Neural progenitor cell (in vitro differentiated cells): ENCODE measurements around the gene PRSS33. TPM values are rescaled to one million over a fixed set of nuclear protein-coding genes. Genes with fewer than 3 reads are reported as not detected.

Experiments used
- DNase-seq: peaks from one replicate; pipeline ENCODE4 v3.0.0-alpha.2; 2016; ENCODE audit warnings: low spot score
- H2AFZ ChIP-seq: fragments of 200-600 bp; sonication (generic); replicated peaks from 2 replicates; pipeline ENCODE4 v1.6.1; 2016; ENCODE audit warnings: antibody characterized with exemption
- H3F3A ChIP-seq: fragments of 200-600 bp; sonication (generic); 2 replicates; pipeline ENCODE4 v1.6.1; 2016; ENCODE audit warnings: antibody characterized with exemption, low read depth
- H3K27ac ChIP-seq: fragments of 200-600 bp; sonication (generic); 2 replicates; pipeline ENCODE4 v1.5.1; 2016; ENCODE audit warnings: mild to moderate bottlenecking
- H3K27me3 ChIP-seq: fragments of 200-600 bp; sonication (generic); 2 replicates; pipeline ENCODE4 v1.6.1; 2016; ENCODE audit warnings: mild to moderate bottlenecking, moderate library complexity
- H3K36me3 ChIP-seq: fragments of 200-600 bp; sonication (generic); 2 replicates; pipeline ENCODE4 v1.5.1; 2016
- H3K4me1 ChIP-seq: fragments of 200-600 bp; sonication (generic); 2 replicates; pipeline ENCODE4 v1.6.1; 2016; ENCODE audit warnings: mixed run types
- H3K4me2 ChIP-seq: fragments of 200-600 bp; sonication (generic); 2 replicates; pipeline ENCODE4 v1.6.1; 2016
- H3K4me3 ChIP-seq: fragments of 200-600 bp; sonication (generic); 2 replicates; pipeline ENCODE4 v1.5.1; 2016
- H3K79me2 ChIP-seq: fragments of 200-600 bp; sonication (generic); 2 replicates; pipeline ENCODE4 v1.6.1; 2016; ENCODE audit warnings: low read depth
- H3K9ac ChIP-seq: fragments of 200-600 bp; sonication (generic); 2 replicates; pipeline ENCODE4 v1.6.1; 2016
- H3K9me3 ChIP-seq: fragments of 200-600 bp; sonication (generic); 2 replicates; pipeline ENCODE4 v1.5.1; 2016; ENCODE audit warnings: low read depth
- H4K20me1 ChIP-seq: fragments of 200-600 bp; sonication (generic); 2 replicates; pipeline ENCODE4 v1.6.1; 2016; ENCODE audit warnings: low read depth
- H3K27ac Mint-ChIP-seq: 3 replicates; pipeline ENCODE4 v1.8.0; 2021; ENCODE audit warnings: mixed read lengths
- H3K27me3 Mint-ChIP-seq: 2 replicates; pipeline ENCODE4 v1.8.0; 2022; ENCODE audit warnings: low read depth, mild to moderate bottlenecking, inconsistent platforms, moderate library complexity, mixed read lengths; ENCODE audit not compliant: insufficient read depth
- H3K36me3 Mint-ChIP-seq: 3 replicates; pipeline ENCODE4 v1.8.0; 2021; ENCODE audit warnings: mixed read lengths
- H3K4me1 Mint-ChIP-seq: 3 replicates; pipeline ENCODE4 v1.8.0; 2021; ENCODE audit warnings: mixed read lengths
- H3K4me3 Mint-ChIP-seq: 3 replicates; pipeline ENCODE4 v1.8.0; 2021; ENCODE audit warnings: mild to moderate bottlenecking, moderate library complexity, mixed read lengths
- H3K9me3 Mint-ChIP-seq: 3 replicates; pipeline ENCODE4 v1.8.0; 2020; ENCODE audit warnings: mixed read lengths
- CTCF ChIP-seq: fragments of 200-600 bp; sonication (generic); IDR thresholded peaks from 2 replicates; pipeline ENCODE4 v1.5.1; 2017; ENCODE audit warnings: antibody characterized with exemption, mild to moderate bottlenecking
- EZH2 ChIP-seq: fragments of 200-600 bp; sonication (generic); IDR thresholded peaks from 2 replicates; pipeline ENCODE4 v1.6.1; 2017; ENCODE audit warnings: antibody characterized with exemption, mild to moderate bottlenecking, moderate library complexity
- EZH2phosphoT487 ChIP-seq: fragments of 200-600 bp; sonication (generic); IDR thresholded peaks from 2 replicates; pipeline ENCODE4 v1.6.1; 2017; ENCODE audit warnings: antibody characterized with exemption
- total RNA-seq: library from RNA; depleted of rRNA; stranded (reverse); fragments of >200 nt; gene quantifications from 2 replicates; pipeline ENCODE4 v1.2.3, GENCODE V29; 2015; ENCODE audit warnings: low replicate concordance

PRSS33 gene
- total RNA-seq, 1 donor from 2014 or later = 0.73 TPM

GRCh38 chr16:2798723-2799204, 11.4 kb upstream of the PRSS33 start:
- no peak overlapping the region for H3K27ac ChIP-seq
- no peaks in the 10 kb centered on the region for H3K79me2 ChIP-seq
- H2AFZ ChIP-seq = no peak overlapping the region
- no peak for TF ChIP-seq EZH2
- TF ChIP-seq CTCF = no peak
- no peak for TF ChIP-seq EZH2phosphoT487
- no peak overlapping the region for H3K4me2 ChIP-seq
- H3K27me3 ChIP-seq = no peaks in the 10 kb centered on the region
- H3K4me3 Mint-ChIP-seq = no peak overlapping the region
- H4K20me1 ChIP-seq = no peaks in the 10 kb centered on the region
- H3K27ac Mint-ChIP-seq = no peak overlapping the region
- no peak overlapping the region for H3K9ac ChIP-seq
- no peaks in the 10 kb centered on the region for H3K36me3 ChIP-seq
- H3K27me3 Mint-ChIP-seq = peaks cover 6% of the 10 kb centered on the region
- peaks cover 11% of the 10 kb centered on the region for H3F3A ChIP-seq
- no peak overlapping the region for H3K4me3 ChIP-seq
- H3K36me3 Mint-ChIP-seq = peaks cover 2% of the 10 kb centered on the region
- DNase-seq = no peak
- H3K9me3 Mint-ChIP-seq = peaks cover 8% of the 10 kb centered on the region
- no peaks in the 10 kb centered on the region for H3K9me3 ChIP-seq
- peaks cover 14% of the 10 kb centered on the region for H3K4me1 ChIP-seq
- H3K4me1 Mint-ChIP-seq = peaks cover 5% of the 10 kb centered on the region

- H3K79me2 ChIP-seq = no peaks in the 10 kb centered on the region
- no peak overlapping the region for H3K4me3 ChIP-seq
- peak overlapping the region; percentile 49 for H3K4me2 ChIP-seq
- H3K9me3 Mint-ChIP-seq = no peaks in the 10 kb centered on the region
- H3K27ac Mint-ChIP-seq = no peak overlapping the region
- H3K36me3 Mint-ChIP-seq = no peaks in the 10 kb centered on the region
- H3F3A ChIP-seq = peaks cover 11% of the 10 kb centered on the region
- H3K27me3 ChIP-seq = peaks cover 8% of the 10 kb centered on the region
- H3K4me3 Mint-ChIP-seq = peak overlapping the region; percentile 8
- H3K27me3 Mint-ChIP-seq = peaks cover 6% of the 10 kb centered on the region
- H3K4me1 Mint-ChIP-seq = peaks cover 5% of the 10 kb centered on the region
- H3K9ac ChIP-seq = no peak overlapping the region
- H2AFZ ChIP-seq = peak overlapping the region; percentile 48
- H3K36me3 ChIP-seq = no peaks in the 10 kb centered on the region
- peaks cover 14% of the 10 kb centered on the region for H3K4me1 ChIP-seq
- no peaks in the 10 kb centered on the region for H4K20me1 ChIP-seq
- TF ChIP-seq EZH2 (no peak), CTCF (no peak), EZH2phosphoT487 (no peak)
- H3K27ac ChIP-seq = no peak overlapping the region
- DNase-seq = no peak
- H3K9me3 ChIP-seq = no peaks in the 10 kb centered on the region
These were observed 8.2 kb upstream of the PRSS33 start for GRCh38 chr16:2795395-2796143.

GRCh38 chr16:2792940-2793339, 5.6 kb upstream of the PRSS33 start:
- no peaks in the 10 kb centered on the region for H3K36me3 Mint-ChIP-seq
- peaks cover 6% of the 10 kb centered on the region for H3K27me3 Mint-ChIP-seq

More at GRCh38 chr16:2792940-2793339, 5.6 kb upstream of the PRSS33 start:
- H3K4me1 ChIP-seq = peaks cover 21% of the 10 kb centered on the region
- H3K27me3 ChIP-seq = peaks cover 8% of the 10 kb centered on the region
- Mint-ChIP-seq H3K9me3 (no peaks in the 10 kb centered on the region), H3K4me1 (peaks cover 17% of the 10 kb centered on the region), H3K4me3 (no peak overlapping the region), H3K27ac (no peak overlapping the region)
- no peaks in the 10 kb centered on the region for H3K36me3 ChIP-seq
- H3K9ac ChIP-seq = no peak overlapping the region
- no peak overlapping the region for H3K4me2 ChIP-seq
- H3K4me3 ChIP-seq = no peak overlapping the region
- no peaks in the 10 kb centered on the region for H3K9me3 ChIP-seq
- DNase-seq = no peak
- no peaks in the 10 kb centered on the region for H3K79me2 ChIP-seq
- H3K27ac ChIP-seq = no peak overlapping the region
- no peak overlapping the region for H2AFZ ChIP-seq
- peaks cover 18% of the 10 kb centered on the region for H3F3A ChIP-seq
- H4K20me1 ChIP-seq = no peaks in the 10 kb centered on the region
- TF ChIP-seq EZH2 (no peak), EZH2phosphoT487 (no peak), CTCF (no peak)
